Endodermal cell (in vitro differentiated cells): ENCODE data around the gene ZNF556. TPM values are rescaled to one million over a fixed set of nuclear protein-coding genes. Genes with fewer than 3 reads are reported as not detected.
A peak's percentile ranks its signal among the peaks of the same experiment; 100 is the strongest.
"Not testable (repeated sequence)": the region's sequence is repeated elsewhere in the genome, so short reads cannot be mapped to it uniquely, and the experiment has no call there.

Source experiments
- DNase-seq: peaks from one replicate; pipeline ENCODE4 v3.0.0-alpha.2; 2017
- H3K27ac ChIP-seq: 2 replicates; pipeline ENCODE4 v1.5.1; 2013; ENCODE audit warnings: mild to moderate bottlenecking, low read depth, low read length, moderate library complexity
- H3K27me3 ChIP-seq: 2 replicates; pipeline ENCODE4 v1.6.1; 2013; ENCODE audit warnings: mild to moderate bottlenecking, low read length, moderate library complexity; ENCODE audit not compliant: insufficient read depth, control insufficient read depth, poor library complexity, severe bottlenecking
- H3K36me3 ChIP-seq: 2 replicates; pipeline ENCODE4 v1.7.0; 2013; ENCODE audit warnings: mild to moderate bottlenecking, low read length, moderate library complexity; ENCODE audit not compliant: control insufficient read depth, insufficient read depth
- H3K4me1 ChIP-seq: one replicate; pipeline ENCODE4 v1.7.0; 2013; ENCODE audit warnings: low read length; ENCODE audit not compliant: control insufficient read depth, insufficient read depth
- H3K4me3 ChIP-seq: 2 replicates; pipeline ENCODE4 v1.5.1; 2013; ENCODE audit warnings: mild to moderate bottlenecking, low read length, moderate library complexity
- H3K9ac ChIP-seq: 2 replicates; pipeline ENCODE4 v1.6.1; 2013; ENCODE audit warnings: mild to moderate bottlenecking, low read length, moderate library complexity; ENCODE audit not compliant: poor library complexity, severe bottlenecking; ENCODE audit errors: extremely low read depth
- H3K9me3 ChIP-seq: 2 replicates; pipeline ENCODE4 v1.6.1; 2013; ENCODE audit warnings: mild to moderate bottlenecking, low read length, moderate library complexity; ENCODE audit not compliant: control insufficient read depth
- H3K27ac Mint-ChIP-seq: 2 replicates; pipeline ENCODE4 v1.8.0; 2020; ENCODE audit warnings: mixed read lengths
- H3K27me3 Mint-ChIP-seq: 2 replicates; pipeline ENCODE4 v1.8.0; 2021; ENCODE audit warnings: mild to moderate bottlenecking, mixed read lengths; ENCODE audit not compliant: insufficient read depth
- H3K36me3 Mint-ChIP-seq: 2 replicates; pipeline ENCODE4 v1.8.0; 2020; ENCODE audit warnings: low read depth, mixed read lengths
- H3K4me1 Mint-ChIP-seq: 2 replicates; pipeline ENCODE4 v1.8.0; 2020; ENCODE audit warnings: mixed read lengths
- H3K4me3 Mint-ChIP-seq: 2 replicates; pipeline ENCODE4 v1.8.0; 2020; ENCODE audit warnings: mild to moderate bottlenecking, moderate library complexity, mixed read lengths
- H3K9me3 Mint-ChIP-seq: 2 replicates; pipeline ENCODE4 v1.8.0; 2020; ENCODE audit warnings: mild to moderate bottlenecking, mixed read lengths
- WGBS, 2 experiments: methylation state at CpG; one replicate each; pipeline versions ENCODE4 v1.1.5 to v1.1.7; 2013; ENCODE audit warnings: missing lambda C conversion rate in 2 of 2, mixed read lengths in 1 of 2; ENCODE audit not compliant: insufficient coverage in 1 of 2, insufficient read length in 1 of 2; 5-methylcytosine and 5-hydroxymethylcytosine counted together
- total RNA-seq, 2 donors: library from RNA; stranded (reverse); fragmentation: NEBNext Ultra II Directional in 1 of 2; extraction: Animal tissue kit (Norgen Biotek cat#: 25700) in 1 of 2; gene quantifications; 2 replicates in 1 of 2; 3 replicates in 1 of 2; pipeline ENCODE4 v1.2.1, GENCODE V29; 2021
- TF ChIP-seq, protein P1 (sequence below): fragments of 200-600 bp; sonication (generic); conservative IDR thresholded peaks from 2 replicates; pipeline ENCODE4 v1.5.0; 2021; ENCODE audit warnings: antibody characterized with exemption, mild to moderate bottlenecking

ZNF556 gene
- total RNA-seq, 2 donors from 2014 or later, result not detected

DNA sequence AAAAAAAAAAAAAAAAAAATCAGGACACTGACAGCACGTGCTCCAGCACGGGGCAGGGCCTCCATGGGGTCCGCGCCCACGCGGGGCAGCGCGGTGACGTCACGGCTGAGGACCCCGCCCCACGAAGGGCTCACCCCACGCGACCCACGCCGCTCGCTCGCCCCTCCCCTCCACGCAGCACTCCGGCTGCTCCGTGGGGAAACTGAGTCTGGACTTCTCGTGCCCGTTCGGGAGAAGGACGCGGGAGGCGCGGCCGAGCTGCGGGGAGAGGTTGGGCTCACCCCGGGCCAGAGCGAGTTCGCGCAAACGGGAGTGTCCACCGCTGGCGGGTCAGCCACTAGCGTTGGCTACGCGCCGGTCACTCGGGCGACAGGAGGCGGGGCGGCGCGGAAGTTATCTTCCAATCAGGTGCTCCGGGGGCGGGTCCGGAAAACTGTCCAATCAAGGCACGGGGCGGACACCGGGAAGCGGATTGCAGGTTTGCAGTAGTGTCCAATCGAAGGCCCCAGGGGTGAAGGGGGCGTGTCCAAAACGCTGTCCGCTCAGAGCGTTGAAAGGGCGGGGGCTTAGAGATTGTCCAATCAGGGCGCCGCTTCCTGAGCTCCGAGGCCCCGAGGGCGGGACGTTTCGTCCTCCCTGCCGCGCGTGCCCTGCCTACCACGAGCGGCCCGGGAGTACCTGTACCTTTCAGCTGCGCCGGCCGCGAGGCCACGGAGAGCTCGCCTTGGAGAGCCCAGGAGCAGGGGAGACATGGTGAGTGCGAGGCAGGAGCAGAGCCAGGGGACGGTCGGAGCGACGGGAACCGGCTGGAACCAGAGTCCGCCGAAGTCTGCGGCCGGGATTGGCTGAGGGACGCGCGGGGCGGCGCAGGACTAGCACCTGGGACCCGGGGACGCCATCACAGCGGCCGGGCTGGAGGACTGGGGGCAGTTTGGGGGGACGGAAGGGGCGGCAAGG, 33.4 kb downstream of the ZNF556 start, which contains the start of gene ZNF57:
TSS of gene ZNF57 (plus strand) at position 633 of the 957 bp plus-strand sequence. CDS start at position 751, 118 bp downstream.
- peak within 1 kb of the TSS; percentile 82 for H3K4me3 ChIP-seq
- Mint-ChIP-seq H3K27me3 (peaks cover 7% of the 10 kb centered on the region), H3K9me3 (peaks cover 33% of the 10 kb centered on the region), H3K4me1 (no peaks in the 10 kb centered on the region), H3K36me3 (peaks cover 3% of the 10 kb centered on the region), H3K27ac (peak within 1 kb of the TSS; percentile 98), H3K4me3 (peak within 1 kb of the TSS; percentile 91)
- H3K9me3 ChIP-seq, result peaks cover 7% of the 10 kb centered on the region
- 0% methylated on average over 38 to 98 of the region's 100 CpGs for WGBS, 2 experiments
- peak; percentile 99 for DNase-seq
- peak within 1 kb of the TSS; percentile 79 for H3K9ac ChIP-seq
- H3K27me3 ChIP-seq, result no peaks in the 10 kb centered on the region
- H3K36me3 ChIP-seq, result no peaks in the 10 kb centered on the region
- H3K27ac ChIP-seq, result no peak within 1 kb of the TSS
- TF ChIP-seq, protein P1, sequence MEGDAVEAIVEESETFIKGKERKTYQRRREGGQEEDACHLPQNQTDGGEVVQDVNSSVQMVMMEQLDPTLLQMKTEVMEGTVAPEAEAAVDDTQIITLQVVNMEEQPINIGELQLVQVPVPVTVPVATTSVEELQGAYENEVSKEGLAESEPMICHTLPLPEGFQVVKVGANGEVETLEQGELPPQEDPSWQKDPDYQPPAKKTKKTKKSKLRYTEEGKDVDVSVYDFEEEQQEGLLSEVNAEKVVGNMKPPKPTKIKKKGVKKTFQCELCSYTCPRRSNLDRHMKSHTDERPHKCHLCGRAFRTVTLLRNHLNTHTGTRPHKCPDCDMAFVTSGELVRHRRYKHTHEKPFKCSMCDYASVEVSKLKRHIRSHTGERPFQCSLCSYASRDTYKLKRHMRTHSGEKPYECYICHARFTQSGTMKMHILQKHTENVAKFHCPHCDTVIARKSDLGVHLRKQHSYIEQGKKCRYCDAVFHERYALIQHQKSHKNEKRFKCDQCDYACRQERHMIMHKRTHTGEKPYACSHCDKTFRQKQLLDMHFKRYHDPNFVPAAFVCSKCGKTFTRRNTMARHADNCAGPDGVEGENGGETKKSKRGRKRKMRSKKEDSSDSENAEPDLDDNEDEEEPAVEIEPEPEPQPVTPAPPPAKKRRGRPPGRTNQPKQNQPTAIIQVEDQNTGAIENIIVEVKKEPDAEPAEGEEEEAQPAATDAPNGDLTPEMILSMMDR, result no peak
- no peaks in the 10 kb centered on the region for H3K4me1 ChIP-seq

DNA sequence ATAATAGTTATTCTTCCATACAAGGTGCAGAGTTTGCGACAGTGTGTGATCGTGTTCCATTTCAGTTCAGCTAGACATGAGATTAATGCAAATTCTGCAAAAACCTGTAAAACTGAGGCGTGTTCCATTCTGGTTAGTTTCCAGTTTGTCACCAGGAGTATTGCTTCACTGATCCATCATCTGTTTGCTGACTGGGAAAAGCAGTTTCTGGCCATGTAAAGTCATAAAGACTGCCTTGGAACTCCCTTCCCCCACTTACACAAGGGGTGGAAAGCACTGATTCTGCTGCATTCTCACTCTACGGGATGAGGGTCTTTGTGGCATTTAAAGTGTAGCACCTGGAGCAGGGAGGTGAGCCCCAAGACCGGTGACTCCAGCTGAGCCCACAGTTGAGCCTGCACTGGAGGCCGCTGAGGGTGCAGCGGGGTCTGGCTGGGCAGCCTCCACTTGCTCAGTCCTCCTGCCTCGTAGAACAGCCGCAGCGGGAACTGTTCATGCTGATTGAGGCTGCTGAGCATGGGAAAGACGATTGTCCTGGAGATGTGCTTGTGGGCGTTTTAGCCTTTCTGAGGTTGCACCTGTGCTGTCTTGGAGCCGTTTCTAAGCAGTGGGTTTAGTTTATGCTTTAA, 35.6 kb downstream of the ZNF556 start:
- TF ChIP-seq, protein P1, result no peak
- Mint-ChIP-seq H3K27ac (no peak overlapping the region), H3K4me3 (no peak overlapping the region), H3K36me3 (peaks cover 11% of the 10 kb centered on the region), H3K4me1 (no peaks in the 10 kb centered on the region), H3K9me3 (peaks cover 14% of the 10 kb centered on the region), H3K27me3 (peaks cover 2% of the 10 kb centered on the region)
- Histone ChIP-seq H3K9ac (no peak overlapping the region), H3K4me3 (no peak overlapping the region), H3K27ac (no peak overlapping the region), H3K36me3 (no peaks in the 10 kb centered on the region), H3K27me3 (no peaks in the 10 kb centered on the region), H3K9me3 (no peaks in the 10 kb centered on the region), H3K4me1 (no peaks in the 10 kb centered on the region)
- WGBS, 2 experiments, result 86 to 88% methylated on average over 12 to 13 of the region's 13 CpGs
- DNase-seq, result no peak

DNA sequence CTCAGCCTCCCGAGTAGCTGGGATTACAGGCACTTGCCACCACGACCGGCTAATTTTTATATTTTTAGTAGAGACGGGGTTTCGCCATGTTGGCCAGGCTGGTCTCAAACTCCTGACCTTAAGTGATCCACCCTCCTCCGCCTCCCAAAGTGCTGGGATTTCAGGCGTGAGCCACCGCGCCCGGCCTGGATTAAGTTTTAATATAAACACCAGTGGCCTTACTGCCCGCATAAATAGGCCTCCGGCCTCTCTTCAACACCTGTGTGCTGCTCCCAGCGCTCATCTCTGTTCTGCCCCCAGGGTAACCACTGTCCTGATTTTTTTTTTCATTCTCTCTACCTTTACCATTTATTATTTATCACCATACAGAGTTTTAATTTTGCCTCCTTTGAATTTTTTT, 36.2 kb downstream of the ZNF556 start:
- not testable (repeated sequence) for H3K36me3 ChIP-seq, H3K9ac ChIP-seq, H3K27ac Mint-ChIP-seq, H3K4me3 Mint-ChIP-seq, H3K4me1 ChIP-seq, H3K27me3 Mint-ChIP-seq, DNase-seq, H3K27ac ChIP-seq, H3K4me1 Mint-ChIP-seq, H3K4me3 ChIP-seq, H3K9me3 ChIP-seq, H3K27me3 ChIP-seq
- Mint-ChIP-seq H3K9me3 (peaks cover 12% of the 10 kb centered on the region), H3K36me3 (peaks cover 14% of the 10 kb centered on the region)
- 94 to 97% methylated on average over 10 to 13 of the region's 13 CpGs for WGBS, 2 experiments
